Stimulated activated CD8-positive, alpha-beta memory T cell treated with anti-CD3 and anti-CD28 coated beads, Interleukin-7, amount 100 ng/mL, for 1 hour (primary cell): ENCODE measurements around the gene PRCP.
"Not testable (repeated sequence)": the region's sequence is repeated elsewhere in the genome, so short reads cannot be mapped to it uniquely, and the experiment has no call there.

Experiments used
- DNase-seq, 2 donors: peaks; one replicate each; pipeline ENCODE4 v3.0.0-alpha.2; 2020; ENCODE audit warnings: low read depth in 2 of 2

PRCP gene

DNA sequence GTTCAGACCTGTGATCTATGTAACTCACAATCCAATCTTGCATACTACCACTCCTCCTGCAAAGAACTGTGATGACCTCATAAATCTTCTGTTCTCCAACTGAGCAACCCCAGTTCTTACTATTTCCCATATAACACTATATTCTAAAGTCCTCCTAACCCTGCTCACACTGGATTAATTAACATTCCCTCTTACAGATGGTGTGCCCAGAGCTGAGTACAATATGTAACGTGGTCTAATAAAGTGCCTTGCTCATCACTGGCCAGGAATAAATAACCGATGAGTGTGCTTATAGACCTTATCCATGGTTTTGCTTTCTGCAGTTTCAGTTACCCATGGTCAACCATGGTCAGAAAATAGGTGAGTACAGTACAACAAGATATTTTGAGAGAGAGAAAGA is 28.6 kb downstream of the PRCP start:
- no peak for DNase-seq

GRCh38 chr11:82869657-82870056 is 30.6 kb downstream of the PRCP start:
- DNase-seq, result no peak

GRCh38 chr11:82867495-82868082 is 32.6 kb downstream of the PRCP start:
- peak; percentile 29 to 61 for DNase-seq

DNA sequence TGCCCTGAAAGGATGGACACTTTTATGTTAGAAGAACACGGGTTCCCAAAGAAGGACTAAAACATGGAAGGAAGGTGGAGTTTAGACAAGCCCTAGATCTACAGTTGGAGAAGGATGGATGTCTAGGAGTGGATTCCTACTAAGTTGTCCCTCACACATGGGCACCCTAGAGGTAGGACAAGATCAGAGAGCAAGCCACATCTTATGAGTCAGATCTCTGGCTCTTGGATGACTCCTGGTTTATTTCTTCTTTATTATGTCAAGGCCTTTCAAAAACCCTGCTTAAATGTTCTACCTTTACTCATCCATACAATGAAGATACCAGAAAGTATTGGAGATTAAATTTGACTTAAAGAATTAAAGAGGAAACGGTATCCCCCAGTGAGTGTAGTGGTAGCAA is 34.4 kb downstream of the PRCP start:
- DNase-seq, result no peak

DNA sequence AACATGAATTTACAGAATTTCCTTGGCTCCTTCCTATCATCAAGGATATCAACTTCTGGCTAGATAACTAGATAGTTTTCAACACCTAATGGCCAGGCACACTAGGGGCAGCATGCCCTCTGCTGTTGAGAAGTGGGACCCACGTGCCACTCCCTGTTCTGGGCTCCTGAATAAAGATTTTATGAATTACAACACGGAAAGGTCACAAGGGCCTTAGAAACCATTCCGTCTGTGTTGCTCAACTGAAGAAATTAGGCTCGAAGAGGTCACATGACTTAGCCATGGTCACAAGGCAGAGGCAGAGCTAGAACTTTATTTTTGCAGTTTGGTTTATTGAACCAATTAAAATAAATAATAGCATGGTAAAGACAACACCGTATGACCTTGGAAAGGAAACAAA is 36.0 kb downstream of the PRCP start:
- DNase-seq, result no peak

DNA sequence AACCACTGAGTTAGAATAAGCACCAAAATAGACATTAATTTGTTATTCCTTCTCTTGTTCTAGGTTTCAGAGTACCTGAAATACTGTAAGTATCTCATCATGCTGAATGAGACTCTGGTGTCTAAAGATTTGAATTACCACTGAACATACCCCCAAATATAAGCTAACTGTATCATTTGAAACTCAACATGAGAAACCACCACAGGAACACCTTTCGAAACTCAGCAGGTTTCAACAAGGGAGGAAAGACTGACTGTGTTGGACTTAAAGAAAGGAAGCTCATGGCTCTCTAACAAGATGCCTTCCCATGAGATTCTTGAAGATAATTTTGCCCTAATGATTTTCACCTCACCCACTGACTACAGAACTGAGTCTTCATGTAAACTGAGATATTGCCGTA is 37.0 kb downstream of the PRCP start:
- DNase-seq, result no peak

- DNase-seq, result no peak
Measured at GRCh38 chr11:82862379-82862778, 37.9 kb downstream of the PRCP start.

DNA sequence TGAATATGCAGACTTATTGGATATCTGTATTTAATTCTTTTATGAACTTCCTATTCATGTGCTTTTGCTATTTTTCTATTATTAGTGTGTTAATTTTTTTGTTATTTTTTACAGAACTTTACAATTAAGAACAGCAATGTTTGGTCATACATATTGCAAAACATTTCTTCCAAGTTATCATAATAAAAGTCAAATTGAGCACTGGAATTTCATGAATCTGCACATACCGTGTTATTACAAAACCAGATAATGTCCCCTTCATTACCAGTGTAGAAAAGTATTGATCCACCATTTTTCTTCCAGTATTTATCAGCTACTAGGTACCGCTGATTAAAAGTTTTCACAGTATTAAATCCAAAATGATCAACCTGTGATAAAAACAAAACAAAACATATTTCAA is 40.5 kb downstream of the PRCP start:
- no peak for DNase-seq

- no peak for DNase-seq
Measured at GRCh38 chr11:82858556-82859091, 41.6 kb downstream of the PRCP start.

GRCh38 chr11:82858133-82858532 is 42.1 kb downstream of the PRCP start:
- DNase-seq, result no peak

GRCh38 chr11:82857145-82857544 is 43.1 kb downstream of the PRCP start:
- no peak for DNase-seq

DNA sequence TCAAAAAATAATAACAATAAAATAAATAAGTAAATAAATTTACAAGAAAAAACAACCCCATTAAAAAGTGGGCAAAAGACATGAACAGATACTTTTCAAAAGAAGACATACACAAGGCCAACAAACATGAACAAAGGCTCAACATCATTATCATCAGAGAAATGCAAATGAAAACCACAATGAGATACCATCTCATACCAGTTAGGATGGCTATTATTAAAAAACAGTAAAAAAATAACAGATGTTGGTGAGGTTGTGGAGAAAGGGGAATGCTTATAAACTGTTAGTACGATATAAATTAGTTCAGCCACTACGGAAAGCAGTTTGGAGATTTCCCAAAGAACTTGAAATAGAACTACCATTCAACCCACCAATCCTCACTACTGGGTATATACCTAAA is 44.6 kb downstream of the PRCP start:
- DNase-seq, result no peak

DNA sequence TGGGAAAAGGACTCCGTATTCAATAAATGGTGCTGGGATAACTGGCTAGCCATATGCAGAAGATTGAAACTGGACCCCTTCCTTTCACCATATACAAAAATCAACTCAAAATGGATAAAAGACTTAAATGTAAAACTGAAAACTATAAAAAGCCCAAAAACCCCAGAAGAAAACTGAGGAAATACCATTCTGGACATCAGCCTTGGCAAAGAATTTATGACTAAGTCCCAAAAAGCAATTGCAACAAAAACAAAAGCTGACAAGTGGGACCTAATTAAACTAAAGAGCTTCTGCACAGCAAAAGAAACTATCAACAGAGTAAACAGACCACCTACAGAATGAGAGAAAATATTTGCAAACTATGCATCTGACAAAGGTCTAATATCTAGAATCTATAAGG is 45.3 kb downstream of the PRCP start:
- DNase-seq, result not testable (repeated sequence)

DNA sequence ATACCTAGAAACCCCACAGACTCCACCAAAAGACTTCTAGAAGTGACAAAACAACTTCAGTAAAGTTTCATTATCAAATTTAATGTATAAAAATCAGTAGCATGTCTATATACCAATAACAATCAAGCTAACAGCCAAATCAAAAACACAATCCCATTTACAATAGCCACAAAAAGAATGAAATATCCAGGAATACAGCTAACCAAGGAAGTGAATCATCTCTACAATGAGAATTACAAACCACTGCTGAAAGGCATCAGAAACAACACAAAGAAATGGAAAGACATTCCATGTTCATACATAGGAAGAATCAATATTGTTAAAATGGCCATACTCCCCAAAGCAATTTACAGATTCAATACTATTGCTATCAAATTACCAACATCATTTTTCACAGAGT is 46.0 kb downstream of the PRCP start:
- DNase-seq, result no peak

- no peak for DNase-seq
Measured at GRCh38 chr11:82848829-82849228, 51.4 kb downstream of the PRCP start.

- no peak for DNase-seq
Measured at GRCh38 chr11:82845356-82846353, 54.6 kb downstream of the PRCP start.

GRCh38 chr11:82843057-82843795 is 57.0 kb downstream of the PRCP start:
- no peak for DNase-seq

- DNase-seq, result no peak
Measured at GRCh38 chr11:82842019-82842418, 58.2 kb downstream of the PRCP start.

- no peak for DNase-seq
Measured at GRCh38 chr11:82837650-82838049, 62.6 kb downstream of the PRCP start.

GRCh38 chr11:82832983-82833382 is 67.2 kb downstream of the PRCP start:
- no peak for DNase-seq

DNA sequence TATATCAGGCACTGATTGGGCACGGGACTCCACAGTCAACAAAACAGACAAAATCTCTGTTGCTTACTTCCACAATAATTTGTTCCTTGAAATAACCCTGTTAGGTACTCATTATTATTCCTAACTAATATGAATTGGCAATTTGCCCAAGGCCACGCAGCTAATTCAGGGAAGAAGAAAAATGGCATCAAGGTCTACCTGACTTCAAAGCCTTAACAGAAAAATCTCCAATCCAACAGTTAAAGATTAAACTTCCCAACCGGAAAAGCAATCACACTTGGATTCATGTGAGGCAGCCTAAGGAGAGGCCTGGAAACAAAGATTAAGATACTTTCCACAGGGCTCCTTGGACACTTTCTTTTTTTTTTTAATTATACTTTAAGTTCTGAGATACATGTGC is 68.9 kb downstream of the PRCP start:
- no peak for DNase-seq

- no peak for DNase-seq
Measured at GRCh38 chr11:82830746-82831145, 69.5 kb downstream of the PRCP start.
